Germinal center (tissue), 1 donor: ENCODE measurements around the gene CEP55.
A peak's percentile ranks its signal among the peaks of the same experiment; 100 is the strongest.
"Not testable (repeated sequence)": the region's sequence is repeated elsewhere in the genome, so short reads cannot be mapped to it uniquely, and the experiment has no call there.

Source experiments
- DNase-seq: peaks from one replicate; pipeline ENCODE4 v3.0.0; 2012; ENCODE audit warnings: mixed read lengths, low spot score

Gene CEP55

DNA sequence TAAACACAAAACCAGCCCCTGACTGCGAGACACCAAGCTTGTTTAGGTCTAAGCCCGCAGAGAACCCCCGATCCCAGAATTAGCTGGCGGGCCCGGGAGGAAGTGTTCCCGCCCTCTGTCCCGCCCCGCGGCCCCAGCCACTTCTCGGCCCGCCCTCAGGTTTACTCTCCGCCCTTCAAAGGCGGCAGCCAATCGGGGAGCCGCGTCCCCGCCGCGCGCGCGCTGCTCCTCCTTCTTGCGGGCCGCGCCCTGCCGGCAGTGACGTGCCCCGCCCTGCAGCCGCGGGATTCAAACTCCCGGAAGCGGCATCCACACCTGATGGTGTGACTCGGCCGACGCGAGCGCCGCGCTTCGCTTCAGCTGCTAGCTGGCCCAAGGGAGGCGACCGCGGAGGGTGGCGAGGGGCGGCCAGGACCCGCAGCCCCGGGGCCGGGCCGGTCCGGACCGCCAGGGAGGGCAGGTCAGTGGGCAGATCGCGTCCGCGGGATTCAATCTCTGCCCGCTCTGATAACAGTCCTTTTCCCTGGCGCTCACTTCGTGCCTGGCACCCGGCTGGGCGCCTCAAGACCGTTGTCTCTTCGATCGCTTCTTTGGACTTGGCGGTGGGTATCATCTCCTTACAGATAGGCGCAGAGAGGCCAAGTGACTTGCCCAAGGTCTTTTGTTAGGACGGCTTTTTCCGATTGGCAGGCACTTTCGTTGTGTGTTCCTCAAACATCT lies at the start of gene CEP55:
TSS of gene CEP55 (plus strand) at position 291 of the 720 bp plus-strand sequence. CDS start 3,440 bp downstream, outside the sequence.
- peak; percentile 97 for DNase-seq

DNA sequence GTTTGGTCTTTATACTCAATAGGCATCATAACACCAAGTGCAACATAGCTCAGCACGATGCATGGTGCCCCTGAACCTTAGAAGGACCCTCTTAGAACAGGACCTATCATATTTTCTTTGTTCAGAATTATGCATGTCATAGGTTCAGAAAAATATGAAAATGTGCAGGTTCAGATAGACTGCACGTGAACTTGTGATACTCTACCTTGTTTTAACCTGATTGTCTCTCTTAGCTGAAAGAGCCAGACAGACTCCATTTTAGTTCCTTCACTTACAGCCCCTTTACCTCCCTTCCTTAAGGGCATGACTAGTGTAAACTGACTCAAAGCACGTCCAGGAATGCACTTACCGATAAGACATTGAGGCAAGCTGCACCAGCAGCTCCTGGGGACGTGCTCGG lies 49.4 kb upstream of the CEP55 start:
- no peak for DNase-seq

DNA sequence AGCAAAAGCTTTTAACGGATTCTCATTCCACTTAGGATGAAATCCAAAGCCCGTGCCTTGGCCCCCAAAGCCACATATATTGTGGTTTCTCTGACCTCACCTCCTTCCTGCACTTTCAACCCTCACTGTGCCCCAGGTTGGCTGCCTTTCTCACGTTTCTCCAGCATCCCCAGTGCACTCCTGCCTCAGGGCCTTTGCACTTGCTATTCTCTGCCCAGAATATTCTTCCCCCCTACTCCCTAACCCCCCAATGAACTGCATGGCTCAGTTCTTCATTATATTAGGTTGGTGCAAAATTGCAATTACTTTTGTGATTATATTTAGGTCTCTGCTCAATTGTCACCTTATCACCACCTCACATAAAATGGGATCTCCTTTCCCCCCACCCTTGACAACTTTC lies 48.4 kb upstream of the CEP55 start:
- no peak for DNase-seq

DNA sequence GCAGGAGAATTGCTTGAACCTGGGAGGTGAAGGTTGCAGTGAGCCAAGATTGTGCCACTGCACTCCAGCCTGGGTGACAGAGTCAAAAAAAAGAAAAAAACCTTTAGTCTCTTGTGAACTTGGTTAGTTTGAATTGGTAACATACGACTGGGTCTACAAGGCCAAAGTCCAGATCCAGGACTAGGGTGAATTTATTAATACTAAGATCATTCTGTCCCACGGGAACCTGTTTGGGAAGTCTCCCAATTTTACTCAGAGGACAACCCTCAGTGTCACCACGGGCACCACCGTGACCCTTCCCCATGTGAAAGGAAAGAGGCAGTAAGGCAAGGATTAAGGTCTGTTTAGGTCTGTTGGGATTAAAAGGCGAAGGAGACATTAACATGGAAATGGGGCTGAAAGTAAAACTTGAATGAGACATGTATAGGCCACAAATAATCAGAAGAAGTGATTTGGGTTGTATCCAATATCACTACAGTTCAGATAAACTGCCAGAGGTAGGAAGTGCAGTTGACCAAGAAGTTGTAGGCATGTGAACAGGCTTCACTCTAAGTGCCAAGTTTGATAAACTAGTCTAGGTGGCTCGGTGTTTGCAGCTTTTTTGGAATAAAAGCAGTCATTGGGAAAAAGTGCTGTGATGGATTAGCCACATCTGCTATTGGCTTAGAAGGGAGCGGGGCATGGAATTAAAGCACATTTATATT lies 45.0 kb upstream of the CEP55 start:
- no peak for DNase-seq

GRCh38 chr10:93452143-93452542 lies 44.3 kb upstream of the CEP55 start:
- no peak for DNase-seq

- no peak for DNase-seq
These were observed 42.3 kb upstream of the CEP55 start for GRCh38 chr10:93454146-93454545.

DNA sequence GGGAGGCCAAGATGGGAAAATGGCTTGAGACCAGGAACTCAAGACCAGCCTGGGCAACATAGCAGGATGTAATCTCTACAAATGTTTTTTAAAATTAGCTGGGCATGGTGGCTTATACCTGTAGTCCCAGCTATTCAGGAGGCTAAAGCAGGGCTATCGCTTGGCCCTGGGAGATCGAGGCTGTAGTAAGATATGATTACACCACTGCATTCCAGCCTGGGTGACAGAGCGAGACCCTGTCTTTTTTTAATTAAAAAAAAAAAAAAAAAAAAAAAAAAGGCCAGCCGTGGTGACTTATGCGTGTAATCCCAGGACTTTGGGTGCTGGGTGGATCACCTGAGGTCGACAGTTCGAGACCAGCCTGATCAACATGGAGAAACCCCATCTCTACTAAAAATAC lies 41.7 kb upstream of the CEP55 start:
- no peak for DNase-seq

GRCh38 chr10:93456480-93456879 lies 39.9 kb upstream of the CEP55 start:
- no peak for DNase-seq

DNA sequence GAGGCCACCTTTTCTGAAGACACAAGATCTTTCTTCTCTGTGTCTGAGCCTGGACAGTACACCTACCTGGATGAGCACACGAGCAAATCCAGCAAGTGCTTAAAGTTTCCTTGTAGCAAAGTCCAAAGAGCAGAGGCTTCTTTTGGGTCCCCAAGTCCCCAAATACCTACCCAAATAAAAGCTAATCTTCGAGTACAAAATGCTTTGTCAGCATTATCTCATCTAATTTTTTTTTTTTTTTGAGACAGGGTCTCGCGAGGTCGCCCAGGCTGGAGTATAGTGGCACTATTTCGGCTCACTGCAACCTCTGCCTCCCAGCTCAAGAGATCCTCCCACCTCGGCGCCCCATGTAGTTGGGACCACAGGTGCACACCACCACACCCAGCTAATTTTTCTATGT lies 38.9 kb upstream of the CEP55 start:
- no peak for DNase-seq

DNA sequence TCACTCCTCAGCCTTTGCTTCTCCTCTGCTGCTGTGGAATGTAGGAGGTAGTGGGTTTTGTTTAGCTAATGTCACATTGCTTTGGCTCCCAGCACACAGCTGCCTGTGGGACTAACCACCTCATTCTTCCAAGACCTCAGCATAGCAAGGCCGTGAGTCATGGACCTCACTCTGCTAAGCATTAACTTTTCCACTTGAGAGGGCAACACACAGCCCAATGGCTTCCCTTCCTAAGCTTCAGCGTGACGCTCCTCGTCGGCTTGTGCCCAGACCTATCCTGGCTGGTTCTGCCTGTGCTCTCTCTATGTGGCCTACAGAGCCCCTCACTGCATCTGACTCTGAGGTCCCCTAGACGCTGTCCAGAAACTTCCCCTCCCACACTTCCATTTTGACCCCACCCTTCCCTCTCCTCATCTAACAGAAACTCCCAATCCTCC lies 37.6 kb upstream of the CEP55 start:
- no peak for DNase-seq

- no peak for DNase-seq
These were observed 36.9 kb upstream of the CEP55 start for GRCh38 chr10:93459466-93459865.

- no peak for DNase-seq
These were observed 35.2 kb upstream of the CEP55 start for GRCh38 chr10:93461109-93461806.

- DNase-seq = peak; percentile 40
These were observed 34.6 kb upstream of the CEP55 start for GRCh38 chr10:93461807-93462178.

GRCh38 chr10:93462371-93462770 lies 34.0 kb upstream of the CEP55 start:
- no peak for DNase-seq

DNA sequence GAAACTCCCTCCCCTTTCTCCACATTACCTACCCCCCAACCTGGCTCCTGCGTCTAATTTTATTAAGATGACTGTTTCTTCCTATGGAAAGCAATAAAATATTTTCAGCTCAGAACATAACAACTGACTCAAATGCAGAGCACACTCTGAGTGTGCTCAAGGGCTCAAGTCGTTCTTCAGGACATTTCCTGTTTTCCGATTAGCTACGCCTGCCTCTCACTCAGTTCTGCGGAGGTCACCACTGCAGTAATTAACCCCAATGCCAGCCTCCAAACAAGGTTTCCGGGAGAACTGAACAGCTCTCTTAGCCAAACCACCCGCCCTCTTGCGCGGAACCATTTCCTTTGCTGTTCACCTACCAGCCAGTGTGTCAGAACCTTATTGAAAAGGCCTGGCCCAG lies 33.5 kb upstream of the CEP55 start:
- DNase-seq = no peak

DNA sequence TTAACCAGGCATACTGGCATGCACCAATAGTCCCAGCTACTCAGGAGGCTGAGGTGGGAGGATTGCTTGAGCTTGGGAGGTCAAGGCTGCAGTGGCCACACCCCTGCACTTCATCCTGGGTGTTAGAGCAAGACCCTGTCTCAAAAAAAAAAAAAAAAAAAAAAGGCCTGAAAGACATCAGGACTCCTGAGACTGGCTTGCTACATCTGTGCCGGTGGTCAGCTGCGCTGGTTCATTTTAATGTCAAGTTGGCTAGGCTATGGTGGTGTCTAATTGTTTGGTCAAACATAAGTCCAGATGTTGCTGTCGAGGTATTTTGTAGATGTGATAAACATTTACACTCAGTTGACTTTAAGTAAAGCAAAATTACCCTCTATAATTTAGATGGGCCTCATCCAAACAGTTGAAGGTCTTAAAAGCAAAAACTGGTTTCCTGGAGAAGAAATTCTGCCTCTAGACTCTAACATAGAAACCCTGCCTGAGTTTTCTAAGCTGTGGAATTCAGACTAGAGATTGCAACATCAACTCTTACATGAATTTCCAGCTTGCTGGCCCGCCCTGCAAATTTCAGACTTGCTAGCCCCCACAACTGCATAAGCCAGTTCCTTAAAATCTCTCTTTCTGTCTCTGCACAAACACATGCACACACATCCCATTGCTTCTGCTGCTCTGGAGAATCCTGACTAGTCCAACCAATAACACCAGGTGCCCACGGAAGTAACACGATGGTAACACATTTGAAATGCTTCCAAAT lies 32.5 kb upstream of the CEP55 start:
- DNase-seq = no peak

DNA sequence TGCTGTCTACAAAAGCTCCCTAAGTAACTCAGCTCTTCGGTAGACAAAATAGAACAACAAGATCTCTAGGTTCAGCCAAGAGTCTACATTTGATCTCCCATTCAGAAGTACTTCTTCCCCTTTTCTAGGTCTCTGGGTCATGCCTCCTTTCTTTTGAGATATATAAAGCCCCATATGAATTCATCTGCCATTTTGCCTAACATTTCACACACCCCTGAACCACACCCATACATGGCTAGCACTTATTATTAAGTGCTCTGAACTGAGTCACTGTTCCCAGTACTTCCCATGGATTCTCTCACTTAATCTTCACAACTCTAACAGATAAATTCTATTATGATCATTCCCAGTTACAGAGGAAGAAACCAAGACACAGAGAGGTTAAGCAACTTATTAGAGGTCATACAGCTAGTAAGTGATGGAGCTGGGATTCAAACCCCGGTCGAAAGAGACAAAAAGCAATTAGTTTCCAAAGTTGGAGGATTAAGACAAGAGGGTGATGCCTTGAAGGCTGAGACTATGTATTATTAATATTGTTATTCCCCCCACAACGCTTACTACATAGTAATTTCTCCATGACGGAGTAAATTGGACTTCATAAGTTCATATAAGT lies 31.5 kb upstream of the CEP55 start:
- no peak for DNase-seq

DNA sequence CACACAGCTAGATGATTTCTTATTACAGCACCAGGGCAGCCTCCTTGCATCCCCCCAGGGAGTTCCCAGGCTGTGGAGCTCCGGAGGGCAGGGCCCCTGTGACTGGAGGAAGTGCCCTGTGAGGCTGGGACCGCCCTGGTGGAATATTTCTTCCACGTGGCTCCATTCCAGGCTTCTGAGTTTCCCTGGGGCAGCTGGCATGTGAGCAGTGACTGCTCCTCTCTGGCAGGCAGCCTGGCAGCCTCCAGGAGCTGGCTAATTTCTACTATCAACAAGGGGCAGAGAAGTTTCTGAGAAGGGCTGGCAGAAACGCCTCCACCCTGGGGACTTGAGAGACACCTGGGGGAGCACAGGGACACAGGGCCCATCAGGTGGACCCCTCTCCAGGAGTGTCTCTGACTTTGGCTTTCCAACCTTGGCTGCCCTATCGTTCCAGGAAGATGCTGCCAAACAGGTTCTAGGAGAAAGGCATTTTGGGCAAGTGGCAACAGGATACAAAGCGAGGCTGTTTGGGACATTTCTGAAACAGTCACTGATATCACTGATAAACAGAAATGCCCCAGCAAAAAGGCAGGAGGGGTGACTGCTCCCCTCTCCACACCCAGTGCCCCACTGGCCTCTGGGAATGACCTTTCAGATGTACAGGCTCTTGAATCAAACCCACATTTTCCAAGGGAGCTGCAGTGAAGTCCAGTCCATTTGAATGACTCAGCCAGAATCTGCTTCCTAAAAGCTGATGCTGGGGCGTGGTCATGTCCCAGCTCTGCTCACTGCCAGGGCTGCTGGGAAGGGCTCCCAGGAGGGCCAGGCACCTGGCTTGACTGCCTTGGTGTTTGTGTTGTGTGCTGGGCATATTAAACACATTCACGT lies 30.4 kb upstream of the CEP55 start:
- no peak for DNase-seq

DNA sequence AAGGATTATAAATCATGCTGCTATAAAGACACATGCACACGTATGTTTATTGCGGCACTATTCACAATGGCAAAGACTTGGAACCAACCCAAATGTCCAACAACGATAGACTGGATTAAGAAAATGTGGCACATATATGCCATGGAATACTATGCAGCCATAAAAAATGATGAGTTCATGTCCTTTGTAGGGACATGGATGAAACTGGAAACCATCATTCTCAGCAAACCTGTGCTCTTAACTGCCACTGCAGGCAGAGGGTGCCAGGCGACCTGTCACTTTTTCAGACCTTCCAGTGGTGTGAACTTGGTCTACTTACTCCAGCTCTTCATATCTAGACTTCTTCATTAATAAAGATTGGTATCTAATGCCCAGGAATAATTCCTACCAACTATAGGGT lies 28.8 kb upstream of the CEP55 start:
- DNase-seq = not testable (repeated sequence)

DNA sequence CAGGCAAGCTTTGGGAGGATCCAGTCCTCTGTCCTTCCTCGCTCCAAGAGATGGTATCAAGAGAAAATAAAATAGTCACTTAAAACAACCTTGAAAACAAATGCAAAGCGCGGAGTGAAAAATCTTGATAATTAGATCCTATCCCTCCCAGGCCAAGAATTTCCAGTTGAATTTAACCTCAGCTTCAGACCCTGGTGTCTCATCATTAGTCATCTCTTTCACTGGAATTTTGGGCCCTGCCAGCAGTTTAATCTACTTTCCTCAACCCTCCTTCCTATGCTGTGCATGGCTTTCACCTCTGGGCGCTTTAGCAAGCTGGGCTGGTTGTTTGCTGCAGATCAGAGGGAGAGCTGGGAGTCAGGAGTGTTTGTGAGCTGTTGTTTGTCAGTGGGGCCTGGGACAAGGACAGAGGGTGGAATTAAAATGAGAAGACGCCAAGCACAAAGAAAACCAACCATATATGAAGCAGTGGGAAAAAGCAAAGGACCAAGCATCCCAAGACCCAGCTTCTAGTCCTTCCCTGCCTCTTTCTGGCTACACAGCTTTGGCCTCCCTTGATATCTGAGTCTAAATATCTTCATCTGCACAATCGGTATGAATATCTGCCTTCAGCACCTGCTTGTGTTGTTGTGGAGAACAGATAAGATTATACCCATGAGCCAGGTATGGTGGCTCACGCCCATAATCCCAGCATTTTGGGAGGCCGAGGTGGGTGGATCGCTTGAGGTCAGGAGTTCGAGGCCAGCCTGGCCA lies 27.8 kb upstream of the CEP55 start:
- DNase-seq = no peak
